ENCODE measurements around the gene OR2V2. TPM values are rescaled to one million over a fixed set of nuclear protein-coding genes. Genes with fewer than 3 reads are reported as not detected.
"Not testable (repeated sequence)": the region's sequence is repeated elsewhere in the genome, so short reads cannot be mapped to it uniquely, and the experiment has no call there.

Gene OR2V2, protein sequence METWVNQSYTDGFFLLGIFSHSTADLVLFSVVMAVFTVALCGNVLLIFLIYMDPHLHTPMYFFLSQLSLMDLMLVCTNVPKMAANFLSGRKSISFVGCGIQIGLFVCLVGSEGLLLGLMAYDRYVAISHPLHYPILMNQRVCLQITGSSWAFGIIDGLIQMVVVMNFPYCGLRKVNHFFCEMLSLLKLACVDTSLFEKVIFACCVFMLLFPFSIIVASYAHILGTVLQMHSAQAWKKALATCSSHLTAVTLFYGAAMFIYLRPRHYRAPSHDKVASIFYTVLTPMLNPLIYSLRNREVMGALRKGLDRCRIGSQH
- total RNA-seq (ENCODE audit: insufficient read depth, low replicate concordance): 2.4 TPM

DNA sequence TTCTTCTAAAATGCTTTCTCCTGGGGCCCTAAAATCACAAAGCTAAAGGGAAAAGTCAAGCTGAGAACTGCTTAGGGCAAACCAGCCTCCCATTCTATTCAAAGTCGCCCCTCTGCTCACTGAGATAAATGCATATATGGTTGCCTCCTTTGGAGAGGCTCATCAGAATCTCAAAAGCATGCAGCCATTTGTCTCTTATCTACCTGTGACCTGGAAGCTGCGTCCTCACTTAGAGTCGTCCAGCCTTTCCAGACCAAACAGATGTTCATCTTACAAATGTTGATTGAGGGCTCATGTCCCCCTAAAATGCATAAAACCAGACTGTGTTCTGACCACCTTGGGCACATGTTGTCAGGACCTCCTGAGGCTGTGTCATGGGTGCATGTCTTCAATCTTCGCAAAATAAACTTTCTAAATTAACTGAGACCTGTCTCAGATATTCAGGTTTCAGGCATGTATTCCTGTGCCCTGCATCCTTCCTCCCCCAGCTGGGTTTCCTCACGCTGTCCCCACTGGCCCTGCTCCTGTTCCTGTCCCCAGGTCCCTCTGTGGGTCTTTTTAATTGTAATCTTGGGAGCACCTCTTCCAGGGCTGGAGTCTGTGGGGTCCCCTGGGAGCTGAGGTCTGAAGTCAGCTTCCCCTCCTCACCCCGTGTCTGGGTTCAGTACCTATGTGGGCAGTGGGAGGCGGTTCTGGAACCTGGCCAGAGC lies at the start of gene OR2V2:
Gene OR2V2 (plus strand): TSS at position 660 of the 710 bp plus-strand sequence. CDS start 7,357 bp downstream, outside the sequence.
- DNase-seq (ENCODE audit: low spot score): not testable (repeated sequence)

GRCh38 chr5:181097759-181098491 lies 49.5 kb upstream of the OR2V2 start:
- DNase-seq (ENCODE audit: low spot score): not testable (repeated sequence)

DNA sequence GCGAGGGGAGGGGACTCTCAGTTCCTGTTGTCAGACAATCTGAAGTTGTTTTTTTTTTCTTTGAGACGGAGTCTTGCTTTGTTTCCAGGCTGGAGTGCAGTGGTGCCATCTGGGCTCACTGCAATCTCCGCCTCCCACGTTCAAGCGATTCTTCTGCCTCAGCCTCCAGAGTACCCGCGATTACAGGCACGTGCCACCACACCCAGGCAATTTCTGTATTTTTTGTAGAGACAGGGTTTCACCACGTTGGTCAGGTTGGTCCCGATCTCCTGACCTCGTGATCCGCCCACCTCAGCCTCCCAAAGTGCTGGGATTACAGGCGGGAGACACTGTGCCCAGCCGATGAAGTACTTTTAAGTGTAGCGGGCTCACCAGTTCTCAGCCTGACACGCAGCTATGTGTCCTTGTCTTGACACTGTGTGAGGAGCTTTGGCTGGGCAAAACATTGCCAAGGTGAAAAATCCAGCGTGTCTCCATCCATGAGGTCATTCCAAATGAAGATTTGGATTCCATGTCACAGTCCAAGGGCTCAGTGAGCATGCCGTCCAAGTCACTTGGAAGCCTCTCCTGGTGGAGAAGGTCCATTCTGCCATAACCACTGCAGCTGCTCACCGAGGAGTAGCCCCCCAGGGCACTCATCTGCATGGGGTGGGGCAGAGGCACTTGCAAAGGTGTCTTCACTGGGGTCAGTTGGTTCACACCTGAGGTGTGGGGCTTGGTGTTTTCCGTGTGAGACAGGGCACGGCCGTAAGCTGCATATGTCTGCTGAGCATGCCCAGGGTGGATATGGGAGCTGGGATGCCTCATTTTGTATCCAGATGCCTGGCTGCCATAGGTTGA lies 48.4 kb upstream of the OR2V2 start:
- no peak for DNase-seq (ENCODE audit: low spot score)

DNA sequence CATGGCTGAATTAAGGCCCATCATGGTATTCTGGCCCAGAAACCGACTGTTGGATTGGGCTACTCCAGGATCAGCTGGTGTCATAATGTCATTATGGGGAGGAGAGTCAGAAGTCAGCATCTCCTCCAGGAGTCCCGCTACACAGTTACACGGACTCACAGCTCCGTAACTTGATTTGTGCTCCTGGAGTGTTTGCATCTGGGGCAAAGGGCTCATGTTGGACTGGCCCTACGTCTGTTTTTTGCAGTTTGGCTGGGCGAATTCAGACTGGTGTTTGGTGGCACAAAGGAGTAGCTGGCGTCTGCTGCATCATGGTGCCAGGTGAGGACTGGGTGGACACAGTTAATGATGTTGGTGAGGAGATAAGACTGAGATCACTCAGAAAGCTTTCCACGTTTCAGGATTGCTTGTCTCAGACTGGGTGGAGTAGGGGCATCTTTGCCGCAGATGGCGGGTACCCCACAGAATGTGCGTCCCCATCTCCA lies 47.7 kb upstream of the OR2V2 start:
- DNase-seq (ENCODE audit: low spot score): no peak

DNA sequence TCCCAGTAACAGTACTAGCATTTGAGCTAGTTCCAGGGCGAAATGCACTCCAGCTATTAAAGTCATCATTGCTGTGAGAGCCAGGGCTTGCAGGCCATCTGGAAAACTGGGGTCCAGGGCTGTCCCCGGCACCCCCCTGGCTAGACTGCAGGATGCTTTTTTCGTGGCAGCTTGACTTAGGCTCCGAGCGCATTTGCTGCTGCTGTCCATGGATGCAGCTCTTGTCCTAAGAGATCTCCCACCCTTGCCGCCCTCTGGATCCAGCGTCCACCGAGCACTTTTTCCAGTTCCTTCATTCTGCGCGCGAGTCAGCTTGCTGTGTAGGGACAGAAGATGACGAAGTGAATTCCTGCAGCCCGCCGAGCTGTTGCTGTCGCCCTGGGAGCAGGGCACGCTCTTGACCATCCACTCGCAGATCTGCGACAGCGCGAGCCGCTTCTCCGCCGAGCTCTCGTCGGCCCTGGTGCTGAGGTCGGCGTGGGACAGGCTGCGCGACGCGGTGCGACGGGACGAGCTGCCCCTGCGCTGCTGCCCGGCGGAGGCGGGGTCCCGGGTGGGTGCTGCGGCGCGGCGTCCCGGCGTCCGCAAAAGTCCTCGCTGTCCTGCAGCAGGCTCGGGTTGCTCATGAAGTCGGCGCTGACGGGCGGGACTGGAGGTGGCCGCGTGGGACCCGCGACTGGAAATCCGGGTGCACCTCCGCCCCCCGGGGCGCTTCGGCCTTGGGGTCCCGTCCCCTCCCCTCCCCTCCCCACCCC lies 47.1 kb upstream of the OR2V2 start:
- no peak for DNase-seq (ENCODE audit: low spot score)

- not testable (repeated sequence) for DNase-seq (ENCODE audit: low spot score)
Measured at GRCh38 chr5:181101030-181101641, 46.2 kb upstream of the OR2V2 start.

GRCh38 chr5:181101930-181102674 lies 45.3 kb upstream of the OR2V2 start:
- DNase-seq (ENCODE audit: low spot score): not testable (repeated sequence)

DNA sequence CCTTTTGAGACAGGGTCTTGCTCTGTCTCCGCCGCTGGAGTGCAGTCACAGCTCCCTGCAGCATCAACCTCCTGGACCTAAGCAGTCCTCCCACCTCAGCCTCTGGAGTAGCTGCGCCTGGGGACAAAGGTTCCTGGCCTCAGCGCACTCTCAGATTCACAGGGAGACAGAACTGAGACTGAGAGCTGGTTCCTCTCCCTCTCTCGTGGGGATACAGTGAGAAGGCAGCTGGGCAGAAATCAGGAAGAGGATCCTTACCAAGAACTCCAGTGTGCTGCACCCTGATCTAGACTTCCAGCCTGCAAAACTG lies 43.2 kb upstream of the OR2V2 start:
- DNase-seq (ENCODE audit: low spot score): not testable (repeated sequence)

- DNase-seq (ENCODE audit: low spot score): not testable (repeated sequence)
Measured at GRCh38 chr5:181104606-181105390, 42.6 kb upstream of the OR2V2 start.

DNA sequence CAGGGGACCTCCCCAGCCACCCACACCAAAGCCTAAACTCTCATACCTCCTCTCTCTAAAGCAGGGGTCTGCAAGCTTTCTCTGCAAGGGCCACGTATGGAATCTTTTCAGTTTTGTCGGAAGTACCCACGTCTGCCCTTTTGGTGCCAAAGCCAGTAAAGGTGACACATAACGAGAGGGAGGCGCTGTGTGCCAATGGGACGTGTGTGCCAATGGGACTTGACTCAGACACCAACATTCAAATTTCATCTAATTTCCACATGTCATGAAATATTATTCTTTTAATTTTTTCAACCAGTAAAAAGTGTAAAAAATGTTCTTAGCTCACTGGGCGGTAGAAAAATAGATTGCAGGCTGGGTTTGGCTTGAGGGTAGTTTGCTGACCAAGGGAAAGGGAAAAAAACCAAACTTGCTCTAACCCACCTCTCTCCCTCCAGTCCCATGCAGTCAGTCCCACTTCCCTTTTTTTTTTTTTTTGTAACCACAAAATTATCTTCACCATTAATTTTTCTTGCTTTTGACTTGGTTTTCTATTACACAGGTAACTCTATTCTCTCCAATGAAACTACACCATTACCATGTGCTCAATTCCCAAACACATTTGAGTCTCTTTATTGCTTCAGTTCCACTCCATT lies 41.9 kb upstream of the OR2V2 start:
- DNase-seq (ENCODE audit: low spot score): no peak

- DNase-seq (ENCODE audit: low spot score): no peak
Measured at GRCh38 chr5:181107699-181108098, 39.7 kb upstream of the OR2V2 start.

- no peak for DNase-seq (ENCODE audit: low spot score)
Measured at GRCh38 chr5:181108578-181109165, 38.7 kb upstream of the OR2V2 start.

DNA sequence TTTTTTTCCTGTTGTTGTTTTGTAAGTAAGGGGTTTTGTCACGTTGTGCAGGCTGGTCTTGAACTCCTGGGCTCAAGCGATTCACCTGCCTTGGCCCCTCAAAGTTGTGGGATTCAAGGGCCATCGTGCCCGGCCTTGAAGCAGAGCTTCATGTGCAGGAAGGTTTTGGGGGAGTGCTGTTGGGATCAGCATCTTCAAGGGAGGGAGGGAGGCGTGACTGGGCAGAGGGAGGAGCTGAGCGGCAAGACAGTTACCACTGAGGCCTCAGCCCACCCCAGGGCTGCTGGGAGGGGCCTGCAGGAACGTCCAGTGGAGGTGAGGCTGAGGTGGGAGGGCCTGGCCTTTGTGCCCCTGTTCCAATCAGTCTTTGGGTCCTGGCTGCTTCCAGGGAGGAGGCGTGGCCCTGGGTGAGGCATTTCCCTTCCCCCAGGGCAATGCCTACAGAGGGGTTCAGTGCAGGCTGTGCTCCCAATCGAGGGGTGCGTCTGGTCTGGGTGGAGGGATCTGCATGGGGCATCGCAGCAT lies 37.8 kb upstream of the OR2V2 start:
- no peak for DNase-seq (ENCODE audit: low spot score)

DNA sequence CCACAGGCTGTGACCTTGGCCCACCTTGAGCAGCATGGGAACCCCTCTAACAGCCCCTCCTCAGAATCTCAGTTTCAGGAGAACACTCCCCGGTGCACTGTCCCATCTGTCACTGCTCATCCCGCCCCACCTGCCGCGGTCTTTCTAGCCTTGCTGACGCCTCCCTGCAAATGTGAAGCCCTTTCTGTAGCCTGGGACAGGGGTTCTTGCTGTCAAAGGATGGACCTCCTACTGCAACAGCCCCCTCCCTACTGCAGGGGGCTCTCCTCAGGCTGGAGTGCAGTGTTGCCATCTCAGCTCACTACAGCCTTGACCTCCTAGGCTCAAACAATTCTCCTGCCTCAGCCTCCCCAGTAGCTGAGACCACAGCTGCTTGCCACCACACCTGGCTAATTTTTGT lies 36.4 kb upstream of the OR2V2 start:
- DNase-seq (ENCODE audit: low spot score): no peak

DNA sequence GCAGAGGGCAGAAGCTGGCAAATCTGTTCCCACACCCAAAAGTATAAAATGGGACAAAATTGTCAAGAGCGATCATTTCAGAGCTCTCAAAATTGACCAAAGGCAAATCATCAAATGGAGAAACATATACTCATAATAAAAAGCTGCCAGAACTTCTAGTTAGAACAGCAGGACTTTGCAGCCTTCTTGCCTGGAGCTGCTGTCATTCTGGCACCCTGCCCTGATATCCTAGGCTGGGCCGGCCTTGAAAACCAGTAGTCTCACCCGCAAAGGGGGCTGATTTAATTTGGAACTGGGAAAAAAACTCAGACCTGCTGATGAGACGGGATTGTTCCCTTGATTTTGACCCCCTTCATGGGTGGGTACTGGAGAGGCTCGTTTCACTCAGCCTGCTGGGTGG lies 34.9 kb upstream of the OR2V2 start:
- DNase-seq (ENCODE audit: low spot score): no peak

- not testable (repeated sequence) for DNase-seq (ENCODE audit: low spot score)
Measured at GRCh38 chr5:181113572-181113971, 33.8 kb upstream of the OR2V2 start.

DNA sequence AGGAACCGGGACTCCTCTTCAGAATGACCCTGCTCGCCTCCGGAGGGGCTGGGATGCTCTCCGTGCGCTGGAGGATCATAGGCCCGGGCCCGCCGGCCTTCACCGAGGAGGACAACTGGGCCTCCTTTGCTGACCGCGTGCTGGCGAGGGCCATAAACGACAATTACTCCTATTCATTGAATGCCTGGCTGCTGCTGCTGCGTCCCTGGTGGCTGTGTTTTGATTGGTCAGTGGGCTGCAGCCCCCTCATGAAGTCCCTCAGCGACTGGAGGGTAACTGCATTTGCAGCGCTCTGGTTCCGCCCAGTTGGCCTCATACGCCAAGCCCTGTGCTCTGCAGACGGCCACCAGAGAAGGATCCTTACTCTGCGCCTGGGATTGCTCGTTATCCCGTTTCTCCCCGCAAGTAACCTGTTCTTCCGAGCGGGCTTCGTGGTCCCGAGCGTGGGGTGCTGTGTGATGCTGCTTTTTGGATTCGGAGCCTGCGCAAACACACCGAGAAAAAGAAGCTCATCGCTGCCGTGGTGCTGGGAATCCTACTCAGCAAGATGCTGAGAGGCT lies 33.0 kb upstream of the OR2V2 start:
- no peak for DNase-seq (ENCODE audit: low spot score)
